ENCODE measurements around the gene FSD1.
"Not testable (repeated sequence)": the region's sequence is repeated elsewhere in the genome, so short reads cannot be mapped to it uniquely, and the experiment has no call there.

FSD1 gene

GRCh38 chr19:4346020-4346383, 41.6 kb downstream of the FSD1 start:
- no peak for DNase-seq

- DNase-seq: no peak
These were observed 43.1 kb downstream of the FSD1 start for GRCh38 chr19:4347521-4347920.

DNA sequence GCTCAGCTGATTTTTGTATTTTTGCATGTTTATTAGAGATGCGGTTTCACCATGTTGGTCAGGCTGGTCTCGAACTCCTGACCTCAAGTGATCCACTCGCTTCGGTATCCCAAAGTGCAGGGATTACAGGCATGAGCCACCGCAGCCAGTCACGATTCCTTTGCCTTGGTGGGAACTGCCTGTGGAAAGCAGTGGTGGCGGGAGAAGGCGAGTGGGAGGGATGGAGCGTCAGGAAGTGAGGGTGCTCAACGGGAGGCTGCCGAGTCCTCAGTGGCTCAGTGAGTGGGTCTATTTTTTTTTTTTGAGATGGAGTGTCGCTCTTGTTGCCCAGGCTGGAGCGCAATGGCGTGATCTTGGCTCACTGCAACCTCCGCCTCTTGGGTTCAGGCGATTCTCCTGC, 44.8 kb downstream of the FSD1 start:
- DNase-seq: not testable (repeated sequence)

- no peak for DNase-seq
These were observed 45.7 kb downstream of the FSD1 start for GRCh38 chr19:4350111-4350510.

GRCh38 chr19:4350726-4351125, 46.3 kb downstream of the FSD1 start:
- DNase-seq: no peak

DNA sequence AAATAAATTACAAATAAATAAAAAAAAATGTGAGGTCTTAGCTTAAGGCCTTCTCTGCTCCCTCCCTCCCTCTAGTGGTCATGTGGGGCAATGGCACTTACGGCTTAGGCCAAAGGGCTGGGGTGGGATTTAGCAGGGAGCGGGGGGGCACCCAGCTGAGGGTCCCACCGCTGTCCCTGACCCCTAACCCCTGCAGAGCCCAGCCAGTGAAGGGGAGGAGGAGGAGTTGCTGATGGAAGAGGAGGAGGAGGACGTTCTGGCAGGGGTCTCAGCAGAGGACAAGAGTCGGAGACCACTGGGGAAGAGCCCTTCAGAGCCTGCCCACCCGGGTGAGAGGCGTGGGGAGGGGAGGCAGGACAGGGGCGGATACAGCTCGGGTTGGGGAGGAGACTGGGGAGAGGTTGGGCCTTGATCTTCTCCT, 48.3 kb downstream of the FSD1 start:
- DNase-seq: peak in 5 of 6 experiments; percentile 28 to 76 (median 56)

GRCh38 chr19:4354282-4354681, 49.9 kb downstream of the FSD1 start:
- no peak for DNase-seq

DNA sequence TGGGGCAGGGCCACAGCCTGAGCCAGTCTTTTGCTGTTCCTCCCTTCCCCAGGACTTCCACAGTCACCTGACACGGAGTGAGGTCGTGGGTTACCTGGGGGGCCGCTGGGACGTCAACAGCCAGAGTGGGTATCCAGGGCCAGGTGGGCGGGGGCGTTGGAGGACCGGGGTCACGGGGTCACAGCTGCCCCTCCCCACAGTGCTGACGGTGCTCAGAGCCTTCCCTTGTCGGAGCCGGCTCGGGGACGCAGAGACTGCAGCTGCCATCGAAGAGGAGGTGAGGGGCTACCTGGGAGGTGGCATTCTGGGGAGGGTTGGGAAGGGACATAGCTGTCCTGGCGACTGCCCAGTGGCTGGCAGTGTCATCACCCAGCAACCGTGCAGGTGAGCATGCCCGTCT, 50.5 kb downstream of the FSD1 start:
- no peak for DNase-seq

DNA sequence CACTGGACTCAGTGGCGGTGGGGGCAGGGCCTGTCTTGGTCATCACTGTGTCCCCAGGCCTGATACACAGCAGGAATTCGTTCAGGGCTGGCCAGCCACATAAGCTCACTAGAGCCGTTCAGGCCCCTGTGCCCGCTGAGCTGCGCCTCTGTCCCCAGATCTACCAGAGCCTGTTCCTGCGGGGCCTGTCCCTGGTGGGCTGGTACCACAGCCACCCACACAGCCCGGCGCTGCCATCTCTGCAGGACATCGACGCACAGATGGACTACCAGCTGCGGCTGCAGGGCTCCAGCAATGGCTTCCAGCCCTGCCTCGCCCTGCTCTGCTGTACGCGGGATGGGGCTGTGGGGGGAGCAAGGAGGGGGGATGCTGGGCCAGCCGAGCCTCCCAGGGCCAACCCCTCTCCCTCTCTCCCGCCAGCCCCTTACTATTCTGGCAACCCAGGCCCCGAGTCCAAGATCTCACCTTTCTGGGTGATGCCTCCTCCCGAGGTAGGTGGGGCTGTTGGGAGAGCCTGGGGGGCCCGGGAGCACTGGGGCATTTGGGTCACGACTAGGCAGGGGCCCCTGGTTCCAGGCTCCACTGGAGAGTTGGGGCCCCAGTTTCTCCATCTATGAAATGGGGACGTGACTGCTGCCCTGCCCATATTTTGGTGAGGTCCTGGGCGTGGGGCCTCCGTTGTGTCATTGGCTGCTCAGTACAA, 52.8 kb downstream of the FSD1 start:
- DNase-seq: no peak

DNA sequence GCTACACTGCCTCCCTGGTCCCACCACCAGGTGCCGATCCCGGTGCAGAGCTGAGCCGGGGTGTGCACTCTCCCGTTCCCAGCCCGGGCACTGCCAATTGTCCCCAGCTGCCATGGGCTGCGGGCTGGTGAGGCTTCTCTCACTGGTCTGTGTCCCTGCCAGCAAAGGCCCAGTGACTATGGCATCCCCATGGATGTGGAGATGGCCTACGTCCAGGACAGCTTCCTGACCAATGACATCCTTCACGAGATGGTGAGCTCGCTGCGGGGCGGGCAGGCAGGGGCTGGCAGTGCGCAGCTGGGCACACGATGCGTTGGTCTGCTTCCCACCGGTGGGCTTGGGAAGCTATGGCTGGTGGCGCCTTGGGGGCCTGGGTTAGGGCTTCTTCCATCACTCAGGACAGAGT, 53.5 kb downstream of the FSD1 start:
- DNase-seq: no peak

GRCh38 chr19:4358709-4359626, 54.6 kb downstream of the FSD1 start:
- no peak for DNase-seq

GRCh38 chr19:4359627-4360000, 55.2 kb downstream of the FSD1 start:
- DNase-seq: no peak

DNA sequence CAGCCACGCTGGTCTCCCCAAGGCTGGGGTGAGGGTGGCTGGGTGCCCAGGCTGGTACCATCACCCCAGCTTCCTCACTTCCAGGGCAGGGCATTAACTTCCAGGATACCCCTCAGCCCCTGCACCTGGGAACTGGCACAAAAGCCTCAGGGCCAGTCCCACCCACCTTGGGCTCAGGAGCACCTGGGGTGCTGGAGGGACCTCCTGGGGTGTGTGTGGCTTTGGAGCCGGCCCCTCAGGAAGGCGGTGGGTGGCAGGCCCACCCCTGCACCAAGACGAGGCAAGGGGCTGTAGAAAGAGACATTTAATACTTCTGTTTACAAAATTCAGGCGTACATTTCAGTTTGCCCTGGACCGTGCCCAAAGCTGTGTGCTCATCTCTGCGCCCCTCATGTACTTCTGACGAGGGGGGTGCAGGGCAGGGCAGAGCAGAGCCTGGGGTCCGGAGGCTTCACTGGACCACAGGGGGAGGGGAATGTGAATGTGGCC, 55.7 kb downstream of the FSD1 start:
- DNase-seq: no peak

DNA sequence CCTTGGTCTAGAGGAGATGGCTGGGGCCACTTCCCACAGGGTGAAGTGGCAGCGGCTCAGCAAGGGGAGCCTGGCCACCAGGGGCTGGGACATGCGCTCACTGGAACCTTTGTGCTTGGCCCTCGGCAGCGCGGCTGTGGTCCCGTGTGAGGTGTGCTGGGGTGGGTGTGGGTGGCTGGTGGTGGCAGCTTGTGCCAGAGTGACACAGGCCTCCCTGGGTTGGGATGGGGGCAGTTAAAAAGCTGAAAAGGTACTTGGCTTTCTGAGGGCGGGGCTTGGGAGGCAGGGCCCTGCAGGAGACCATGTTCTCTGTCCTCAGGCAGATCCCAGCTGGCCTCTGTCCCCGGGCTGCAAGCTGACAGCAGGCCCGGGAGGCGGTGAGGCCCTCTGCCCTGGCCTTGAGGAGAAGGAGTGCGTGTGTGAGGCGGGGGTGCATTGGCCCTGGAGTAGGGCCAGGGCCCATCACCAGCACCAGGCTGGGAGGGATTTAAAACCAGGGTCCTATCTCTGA, 56.3 kb downstream of the FSD1 start:
- no peak for DNase-seq

DNA sequence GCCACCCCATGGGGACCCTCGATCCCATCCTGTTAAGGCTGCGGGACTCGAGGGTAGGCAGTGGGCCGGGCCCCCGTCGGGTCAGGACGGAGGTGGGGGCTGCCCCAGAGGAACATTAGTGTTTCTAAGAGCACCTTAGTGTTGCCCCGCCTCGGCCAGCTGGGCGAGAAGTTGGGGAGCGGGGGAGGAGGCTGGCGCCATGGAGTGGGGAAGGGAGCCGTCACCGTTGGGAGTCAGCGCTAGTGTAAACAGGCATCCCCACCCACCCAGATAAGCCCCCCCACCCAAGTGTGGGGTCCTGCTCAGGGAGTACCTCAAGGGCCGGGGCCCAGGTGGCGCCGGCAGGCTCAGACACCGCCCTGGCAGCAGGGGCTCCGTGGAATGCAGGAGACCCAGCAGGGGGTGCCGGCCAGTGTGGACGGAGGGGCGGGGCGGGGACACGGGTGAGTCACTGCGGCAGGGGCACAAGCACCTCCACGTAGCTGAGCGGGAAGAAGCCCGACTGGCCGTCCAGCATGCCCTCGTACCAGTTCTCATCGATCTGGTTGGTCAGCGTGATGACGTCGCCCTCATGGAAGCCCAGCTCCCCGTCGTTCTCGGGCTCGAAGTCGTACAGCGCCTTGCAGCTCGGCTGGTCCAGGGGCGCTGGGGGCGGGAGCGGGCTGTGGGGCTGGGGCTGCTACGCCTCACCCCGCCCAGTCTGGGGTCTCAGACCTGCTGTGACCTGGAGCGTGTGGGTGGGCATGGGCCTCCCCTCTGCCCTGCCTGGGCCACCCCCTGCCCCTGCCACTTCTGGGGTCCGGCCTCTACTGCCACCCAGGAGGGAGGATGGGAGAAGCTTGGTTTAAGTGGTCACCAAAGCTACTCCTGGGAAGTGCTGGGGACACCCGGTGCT, 57.0 kb downstream of the FSD1 start:
- no peak for DNase-seq

DNA sequence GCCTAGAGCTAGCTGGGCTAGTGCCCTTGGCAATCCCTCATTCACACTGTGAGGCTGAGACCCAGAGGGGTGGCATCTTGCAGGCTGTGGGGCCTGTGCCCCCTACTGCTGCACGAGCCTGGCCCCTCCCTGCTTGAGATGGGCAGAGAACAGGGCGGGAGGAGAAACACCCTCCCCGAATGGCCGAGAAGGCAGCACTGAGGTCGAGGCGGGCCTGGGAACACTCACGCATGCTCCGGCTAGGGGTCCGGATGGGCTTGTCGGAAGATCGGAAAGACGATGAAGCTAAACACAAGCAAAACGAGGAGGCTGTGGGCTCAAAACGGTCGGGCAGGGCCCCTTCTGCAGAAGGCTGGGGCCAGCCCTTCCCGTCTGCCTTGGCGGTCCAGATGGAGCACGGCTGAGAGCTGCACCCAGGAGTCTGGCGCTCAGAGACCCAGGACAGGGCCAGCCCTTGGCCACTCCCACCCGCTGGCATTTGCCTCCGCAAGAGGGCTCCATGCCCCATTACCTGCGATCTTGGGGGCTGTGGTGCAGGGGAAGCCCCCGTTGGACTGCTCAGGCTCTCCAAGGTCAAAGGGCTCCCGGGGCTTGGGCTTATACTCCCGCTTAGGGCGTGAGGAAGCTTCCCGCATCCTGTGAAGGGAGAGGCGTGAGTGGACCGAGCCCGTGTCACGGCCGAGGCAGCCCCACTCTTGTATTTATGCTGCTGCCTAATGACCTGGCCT, 57.9 kb downstream of the FSD1 start:
- no peak for DNase-seq

- no peak for DNase-seq
These were observed 58.6 kb downstream of the FSD1 start for GRCh38 chr19:4362831-4363545.

GRCh38 chr19:4363571-4364304, 59.3 kb downstream of the FSD1 start:
- no peak for DNase-seq

DNA sequence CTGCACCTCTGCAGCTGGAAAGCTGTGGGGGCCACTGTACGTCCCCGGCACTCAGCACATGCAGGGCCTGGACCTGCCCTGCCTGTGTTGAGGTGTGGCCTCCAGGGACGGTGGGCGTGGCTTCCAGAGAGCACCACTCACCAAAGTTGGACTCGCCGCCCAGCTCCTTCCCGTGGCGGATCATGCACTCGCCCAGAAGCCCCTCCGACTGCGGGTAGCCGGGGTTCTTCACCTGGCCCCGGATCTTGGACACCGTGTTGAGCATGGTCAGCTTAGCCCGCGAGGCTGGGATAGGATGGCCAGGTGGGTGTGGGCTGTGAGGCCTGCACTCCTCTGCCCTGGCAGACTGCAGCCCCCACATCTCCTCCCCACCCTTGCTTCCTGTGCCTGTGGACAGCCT, 60.9 kb downstream of the FSD1 start:
- no peak for DNase-seq

DNA sequence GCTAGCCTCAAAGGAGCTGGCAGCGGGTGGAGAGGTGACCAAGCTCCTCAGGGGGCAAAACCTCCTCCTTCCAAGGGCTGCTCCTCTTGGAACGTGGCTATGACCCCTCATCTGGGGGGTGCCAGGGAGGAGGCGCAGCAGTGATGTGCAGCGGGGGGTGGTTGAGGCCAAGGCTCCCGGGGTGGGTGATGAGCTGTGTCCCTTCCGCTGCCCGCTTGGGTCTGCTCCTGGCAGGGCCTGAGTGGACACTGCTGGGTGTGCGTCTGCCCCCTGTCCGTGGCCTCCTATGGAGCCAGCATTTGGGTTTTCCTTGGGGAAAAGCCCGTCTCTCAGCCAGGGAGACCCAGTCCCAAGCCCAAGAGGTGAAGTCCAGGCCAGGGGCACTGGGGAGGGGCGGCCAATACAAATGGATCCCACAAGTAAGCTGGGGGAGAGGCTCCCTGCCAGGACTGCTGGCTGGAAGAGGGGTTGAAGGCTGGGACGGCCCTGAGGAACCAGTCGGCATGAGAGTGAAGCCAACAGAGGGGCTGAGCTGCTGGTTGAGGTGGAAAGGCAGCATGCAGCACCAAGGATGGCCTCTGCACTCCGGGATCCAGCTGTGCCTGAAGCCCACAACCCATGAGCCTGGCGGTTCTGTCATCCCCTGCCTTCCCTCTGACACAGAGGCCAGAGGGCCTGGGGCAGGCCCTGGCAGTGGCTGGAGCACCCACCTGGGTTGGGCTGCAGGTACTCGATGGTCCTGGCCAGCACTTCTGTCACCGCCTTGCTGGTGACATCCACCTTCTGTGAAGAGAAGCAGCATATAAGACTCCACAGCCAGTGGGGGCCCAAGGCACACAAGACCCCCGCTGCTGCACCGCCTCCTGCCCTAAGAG, 61.6 kb downstream of the FSD1 start:
- no peak for DNase-seq

All from stimulated activated naive CD4-positive, alpha-beta T cell (primary cell).